Stimulated activated CD4-positive, alpha-beta T cell treated with anti-CD3 and anti-CD28 coated beads, Interleukin-1b, Interleukin-23, amount 100 ng/mL, for 24 hours (primary cell): ENCODE measurements around the gene SLC9A9.
"Not testable (repeated sequence)": the region's sequence is repeated elsewhere in the genome, so short reads cannot be mapped to it uniquely, and the experiment has no call there.

Experiments
- DNase-seq, 4 experiments: peaks; one replicate each; pipeline ENCODE4 v3.0.0-alpha.2; 2020; ENCODE audit warnings: low read depth in 4 of 4, low spot score in 1 of 4

Gene SLC9A9

DNA sequence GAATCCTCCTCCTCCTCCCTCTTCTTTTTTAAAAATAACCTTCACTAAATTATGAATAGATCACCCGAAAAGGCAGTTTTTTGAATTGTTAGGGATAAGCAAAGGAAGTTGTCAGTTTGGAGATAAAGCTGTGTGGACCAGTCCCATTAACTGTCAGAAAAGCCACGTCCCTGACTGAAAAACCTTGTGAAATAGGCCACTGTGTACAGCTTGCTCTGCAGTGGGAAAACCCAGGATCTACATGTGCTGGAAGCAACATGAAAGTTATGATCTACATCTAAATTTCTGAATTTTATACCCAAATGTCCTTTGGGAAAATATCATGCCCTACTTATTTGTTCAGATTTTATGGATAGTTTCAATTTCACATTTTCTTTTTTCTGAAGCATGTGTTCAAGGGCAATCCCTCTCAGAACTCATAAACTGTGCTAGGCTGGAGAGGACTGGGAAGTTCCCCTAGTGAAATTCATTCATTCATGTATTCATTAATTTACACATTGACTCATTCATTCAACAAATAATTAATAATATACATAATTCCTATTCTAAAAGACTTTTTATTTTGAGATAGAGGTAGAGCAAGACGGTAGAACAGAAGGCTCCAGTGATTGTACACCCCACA is 149.5 kb downstream of the SLC9A9 start:
- no peak for DNase-seq

DNA sequence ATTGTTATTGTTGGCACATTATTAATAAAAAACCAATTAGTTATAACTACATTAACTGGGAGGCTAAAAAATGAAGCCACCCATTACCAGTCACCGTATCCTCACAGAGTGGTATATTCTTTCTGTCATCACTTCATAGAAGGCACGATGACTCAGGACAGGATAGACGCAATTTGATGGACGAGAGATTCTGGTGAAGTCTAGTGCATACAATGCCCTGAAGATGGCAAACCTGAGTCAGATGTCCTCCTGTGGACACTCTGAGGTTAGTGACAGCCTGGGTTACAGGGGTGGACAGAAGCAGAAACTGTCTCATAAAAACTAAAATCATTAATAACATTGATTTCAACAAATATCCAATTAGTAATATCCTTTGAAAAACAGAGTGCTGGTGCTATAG is 150.3 kb downstream of the SLC9A9 start:
- no peak for DNase-seq

DNA sequence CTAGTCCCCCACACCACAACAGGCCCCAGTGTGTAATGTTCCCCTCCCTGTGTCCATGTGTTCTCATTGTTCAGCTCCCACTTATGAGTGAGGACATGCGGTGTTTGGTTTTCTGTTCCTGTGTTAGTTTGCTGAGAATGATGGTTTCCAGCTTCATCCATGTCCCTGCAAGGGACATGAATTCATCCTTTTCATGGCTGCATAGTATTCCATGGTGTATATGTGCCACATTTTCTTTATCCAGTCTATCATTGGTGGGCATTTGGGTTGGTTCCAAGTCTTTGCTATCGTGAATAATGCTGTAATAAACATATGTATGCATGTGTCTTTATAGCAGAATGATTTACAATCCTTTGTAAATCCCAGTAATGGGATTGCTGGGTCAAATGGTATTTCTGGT is 152.9 kb downstream of the SLC9A9 start:
- not testable (repeated sequence) for DNase-seq

DNA sequence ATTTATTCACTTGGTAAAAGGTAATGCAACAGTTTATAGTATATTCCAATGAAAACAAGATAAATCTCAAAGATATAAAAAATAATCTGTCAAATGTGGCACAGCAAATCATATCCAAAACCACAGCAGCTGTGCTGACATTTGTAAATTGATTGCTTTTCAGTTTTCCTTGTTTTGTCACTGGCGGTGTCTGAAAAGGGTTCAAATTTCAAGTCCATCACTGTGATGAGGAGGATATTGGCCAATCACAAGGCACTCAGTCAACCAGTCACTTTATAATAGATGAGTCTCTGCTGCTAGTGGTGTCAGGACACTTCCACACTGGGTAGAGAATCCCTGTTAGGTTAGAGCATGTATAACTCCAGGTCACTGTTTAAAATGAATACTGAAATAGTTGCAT is 154.8 kb downstream of the SLC9A9 start:
- no peak for DNase-seq

DNA sequence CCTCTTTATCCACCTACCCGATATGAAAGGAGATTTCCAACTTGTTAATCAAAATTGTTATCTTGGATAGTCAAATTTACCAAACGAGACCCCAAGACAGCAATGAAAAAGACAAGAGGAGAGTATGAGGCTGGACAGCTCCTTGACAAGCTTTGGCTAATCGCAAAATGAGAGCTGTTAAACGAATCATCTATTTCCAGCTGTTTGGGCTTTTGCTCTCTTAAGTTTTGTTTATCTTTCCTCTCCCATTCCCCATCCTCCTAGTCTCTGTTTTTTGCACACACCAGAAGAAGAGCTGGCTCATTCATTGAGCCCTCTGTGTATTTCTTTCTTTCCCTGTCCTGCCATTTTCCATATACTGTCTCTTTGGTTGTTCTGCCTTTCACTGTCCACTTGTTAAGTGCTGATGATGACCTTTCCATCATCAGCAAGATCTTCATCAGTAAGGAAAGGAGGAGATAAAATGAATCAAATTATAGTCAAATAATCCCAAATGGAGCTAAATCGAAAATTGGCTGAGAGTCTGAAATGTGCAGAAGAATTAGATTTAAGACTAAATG is 161.6 kb downstream of the SLC9A9 start:
- DNase-seq, result no peak

DNA sequence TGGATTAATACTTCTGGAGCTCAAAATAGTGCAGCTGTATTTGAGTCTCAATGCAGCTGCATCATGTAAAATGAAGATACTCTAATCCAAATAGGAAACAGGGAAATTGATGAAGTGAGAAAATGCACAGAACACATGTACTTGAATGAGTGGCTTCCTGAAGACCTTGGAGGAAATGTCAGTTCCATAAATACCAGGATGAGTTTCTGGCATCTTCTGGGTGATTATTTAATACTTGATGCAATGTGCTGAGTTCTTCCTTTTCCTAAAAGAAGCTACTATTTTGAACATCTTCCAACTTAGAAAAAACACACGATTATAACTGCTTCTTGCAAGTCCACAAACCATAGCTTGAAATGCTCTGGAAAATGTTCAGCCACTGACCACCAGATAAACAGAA is 162.8 kb downstream of the SLC9A9 start:
- no peak for DNase-seq

- no peak for DNase-seq
Observed at GRCh38 chr3:143677430-143677829, 170.8 kb downstream of the SLC9A9 start.

- no peak for DNase-seq
Observed at GRCh38 chr3:143676747-143677146, 171.5 kb downstream of the SLC9A9 start.

- no peak for DNase-seq
Observed at GRCh38 chr3:143676021-143676420, 172.2 kb downstream of the SLC9A9 start.

DNA sequence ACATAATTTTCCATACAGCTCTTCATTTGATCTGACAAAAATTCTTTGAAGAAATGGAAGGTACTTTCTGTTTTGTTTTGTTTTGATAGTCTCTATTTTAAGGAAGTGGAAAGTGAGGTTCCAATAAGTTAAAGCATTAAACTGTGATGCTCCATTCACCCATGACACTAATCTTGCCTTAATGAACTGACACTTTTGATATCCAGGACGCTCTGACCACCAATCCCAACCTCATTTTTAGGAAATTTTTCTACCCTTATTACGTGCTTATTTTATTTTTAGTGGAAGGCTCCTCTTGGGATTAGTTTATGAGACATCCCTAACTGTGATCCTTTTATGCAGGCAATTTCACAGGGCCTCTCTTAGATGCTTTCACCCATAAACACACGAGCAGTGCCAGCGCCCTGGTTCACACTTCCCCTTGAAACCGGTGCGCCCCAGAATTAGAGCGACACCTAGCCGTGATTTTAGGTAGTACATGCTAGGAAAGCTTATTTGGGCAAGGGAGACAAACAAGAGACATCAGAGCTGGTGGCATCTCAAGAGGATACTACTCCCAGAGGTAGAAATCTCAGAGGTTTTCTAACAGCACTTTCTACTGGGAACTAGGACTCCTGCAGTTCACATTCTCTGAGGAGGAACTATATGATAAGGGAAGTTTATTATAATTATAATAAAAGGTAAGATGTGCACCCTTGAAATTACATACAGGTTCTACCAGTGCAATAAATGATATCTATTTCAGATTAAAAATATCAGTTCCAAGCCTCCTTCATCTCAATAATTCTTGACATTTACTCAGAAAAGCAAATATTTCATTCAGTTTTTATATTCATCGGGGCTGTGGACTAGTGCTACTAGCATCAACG is 173.9 kb downstream of the SLC9A9 start:
- peak; percentile 59 to 78 (median 64) for DNase-seq

DNA sequence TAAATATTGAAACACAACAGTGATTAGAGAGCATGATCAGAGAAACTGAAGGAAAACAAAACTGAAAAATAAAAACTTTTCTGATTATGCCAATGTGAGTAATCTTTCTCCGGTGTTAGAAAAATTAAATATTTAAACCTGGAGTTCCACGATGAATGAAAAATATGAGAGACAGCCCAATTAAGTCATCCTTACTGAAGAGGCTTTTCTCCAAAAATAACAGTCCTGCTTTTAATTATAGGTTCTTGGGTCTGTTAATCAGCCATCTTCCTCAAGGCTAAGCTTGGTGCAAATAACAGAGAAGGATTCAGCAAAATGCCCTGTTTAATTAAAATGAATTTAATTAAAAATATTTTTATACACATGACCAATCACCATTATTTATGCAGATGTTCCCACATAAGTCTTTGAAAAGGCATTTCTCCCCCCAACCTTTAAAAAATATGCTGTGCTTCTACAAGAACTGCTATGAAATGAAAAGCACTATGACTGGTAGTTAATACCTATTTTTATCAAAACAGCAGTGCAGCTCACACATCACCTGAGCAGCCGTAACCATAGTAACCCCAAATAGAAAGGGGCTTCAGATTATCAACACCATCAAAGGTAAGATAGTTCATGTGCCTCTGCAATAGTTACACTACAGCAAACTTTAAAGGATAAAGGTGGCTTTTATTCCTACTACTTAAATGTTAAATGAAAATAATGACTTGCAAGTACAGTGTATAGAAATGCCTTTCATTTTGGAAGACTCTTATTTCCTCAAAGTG is 175.7 kb downstream of the SLC9A9 start:
- DNase-seq, result no peak

GRCh38 chr3:143671626-143672025 is 176.6 kb downstream of the SLC9A9 start:
- DNase-seq, result no peak

DNA sequence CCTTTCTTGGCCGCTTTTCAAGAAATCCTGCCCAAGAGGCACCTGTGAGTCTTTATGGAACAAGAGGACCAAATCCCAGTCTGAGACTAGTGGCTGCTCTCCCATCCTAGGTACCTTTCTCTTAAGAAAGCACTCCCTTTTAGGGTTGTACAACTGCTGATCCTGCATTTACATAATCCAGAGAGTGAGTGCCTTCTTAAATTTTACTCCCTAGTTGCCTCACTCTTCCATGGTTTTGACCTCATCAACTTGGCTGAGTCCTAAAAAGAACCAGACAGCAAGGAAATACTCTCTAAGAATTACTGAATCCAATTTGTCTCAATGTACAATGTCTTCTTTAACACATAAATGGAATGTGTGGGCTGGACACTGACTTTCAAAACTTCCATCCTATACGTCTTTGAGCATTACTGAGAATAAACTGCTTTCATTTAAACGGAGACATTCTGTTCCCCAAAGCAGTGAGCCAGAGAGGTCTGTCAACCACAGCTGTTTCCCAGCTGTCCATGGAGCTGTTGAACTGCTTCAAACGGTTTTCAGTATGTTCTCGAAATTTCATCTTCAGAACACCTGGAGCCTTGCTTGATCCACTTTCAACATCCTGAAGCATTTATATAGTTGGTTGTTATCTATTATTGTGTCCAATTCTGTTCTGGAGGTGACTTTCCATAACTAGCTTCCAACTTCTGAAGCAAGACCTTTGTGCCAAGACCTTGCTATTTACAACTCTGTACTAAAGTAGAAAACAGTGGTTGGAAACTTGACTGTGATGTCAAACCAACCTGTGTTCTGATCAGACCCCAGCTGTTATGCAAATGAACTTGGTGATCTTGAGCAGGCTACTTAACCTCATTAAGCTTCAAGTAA is 179.1 kb downstream of the SLC9A9 start:
- no peak for DNase-seq

DNA sequence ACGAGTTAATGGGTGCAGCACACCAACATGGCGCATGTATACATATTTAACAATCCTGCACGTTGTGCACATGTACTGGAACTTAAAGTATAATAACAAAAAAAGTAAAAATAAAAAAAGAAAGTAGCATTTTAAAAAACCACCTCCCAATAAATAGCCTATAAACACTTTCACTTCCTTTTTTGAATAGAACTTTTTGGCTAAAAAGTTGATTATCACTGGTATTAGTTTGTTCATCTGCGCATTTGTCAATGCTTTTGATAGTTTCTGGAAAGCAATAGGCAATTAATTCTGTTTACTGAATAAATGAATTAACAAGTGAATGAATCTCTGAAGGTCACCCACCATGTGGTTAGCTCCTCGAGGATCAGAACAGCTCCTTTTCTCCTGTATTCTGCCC is 179.9 kb downstream of the SLC9A9 start:
- no peak for DNase-seq

GRCh38 chr3:143661677-143662076 is 186.6 kb downstream of the SLC9A9 start:
- DNase-seq, result no peak

- DNase-seq, result no peak
Observed at GRCh38 chr3:143658861-143659260, 189.4 kb downstream of the SLC9A9 start.

GRCh38 chr3:143658116-143658515 is 190.2 kb downstream of the SLC9A9 start:
- no peak for DNase-seq

DNA sequence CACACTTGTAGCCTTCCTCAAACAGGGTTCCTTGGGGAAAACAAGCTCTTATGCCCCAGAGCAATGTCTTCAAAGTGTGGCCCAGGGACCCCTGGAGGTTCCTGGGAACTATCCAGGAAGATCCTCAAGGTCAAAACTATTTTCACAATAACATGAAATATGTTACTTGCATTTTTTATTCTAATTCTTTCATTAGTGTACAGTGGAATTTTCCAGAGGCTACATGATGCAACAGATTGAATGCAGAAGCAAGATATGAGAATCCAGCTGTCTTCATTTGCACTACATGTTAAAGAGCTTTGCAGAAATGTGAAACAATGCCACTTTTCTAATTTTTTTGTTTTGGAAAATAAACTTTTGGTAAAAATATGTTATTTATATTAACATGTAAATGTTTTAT is 190.9 kb downstream of the SLC9A9 start:
- no peak for DNase-seq

- no peak for DNase-seq
Observed at GRCh38 chr3:143654906-143655305, 193.4 kb downstream of the SLC9A9 start.

DNA sequence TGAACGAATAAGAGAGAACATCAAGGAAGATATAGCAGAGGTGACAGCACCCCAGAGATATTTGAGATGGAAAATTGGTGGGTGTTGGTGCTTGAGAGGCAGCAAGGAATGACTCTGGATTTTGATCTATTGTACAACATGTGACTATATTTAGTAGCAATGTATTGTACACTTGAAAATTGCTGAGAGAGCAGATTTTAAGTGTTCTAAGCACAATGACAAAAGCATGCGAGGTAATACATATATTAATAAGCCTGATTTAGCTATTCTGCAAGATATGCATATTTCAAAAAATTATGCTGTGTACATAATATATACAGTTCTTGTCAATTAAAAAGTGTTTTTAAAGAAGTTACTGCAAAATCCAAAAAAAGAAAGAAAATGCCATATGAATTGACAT is 194.3 kb downstream of the SLC9A9 start:
- DNase-seq, result no peak

DNA sequence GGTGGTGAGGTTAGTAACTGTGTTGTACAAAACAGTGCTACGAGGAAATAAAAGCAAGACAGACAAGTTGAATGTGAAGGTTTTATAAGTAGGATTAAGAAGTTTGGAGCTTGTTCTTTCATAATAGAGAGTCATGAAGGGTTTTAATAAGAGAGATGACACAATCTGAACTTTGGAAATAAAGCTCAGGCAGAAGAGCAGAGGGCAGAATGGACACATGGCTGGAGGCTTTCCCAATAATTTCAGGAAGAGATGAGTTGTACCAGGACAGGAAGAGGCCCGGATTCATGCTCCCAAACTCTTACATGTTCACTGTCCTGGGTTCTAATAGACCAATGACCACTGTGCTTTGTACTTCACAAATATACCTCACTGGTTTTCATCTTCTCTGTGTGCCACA is 194.8 kb downstream of the SLC9A9 start:
- no peak for DNase-seq
